Right atrium auricular region (tissue), 2 donors: Measurements from ENCODE around the gene FAM174A. TPM values are rescaled to one million over a fixed set of nuclear protein-coding genes. Genes with fewer than 3 reads are reported as not detected.

Experiments
- DNase-seq: peaks from one replicate; pipeline ENCODE4 v3.0.0-alpha.2; 2019; ENCODE audit warnings: low spot score
- H3K27ac ChIP-seq, 2 donors: fragments of 200-600 bp; sonication (generic); 1 replicate in 1 of 2; 2 replicates in 1 of 2; pipeline ENCODE4 v1.5.1; 2016 to 2019
- H3K27me3 ChIP-seq, 2 donors: fragments of 200-600 bp; sonication (generic); one replicate each; pipeline versions ENCODE4 v1.5.1 to v1.6.0; 2017 to 2019
- H3K36me3 ChIP-seq: fragments of 200-600 bp; sonication (generic); one replicate; pipeline ENCODE4 v1.5.1; 2016
- H3K4me1 ChIP-seq, 2 donors: fragments of 200-600 bp; sonication (generic); one replicate each; pipeline versions ENCODE4 v1.5.1 to v1.6.0; 2017 to 2019
- H3K4me3 ChIP-seq, 2 donors: fragments of 200-600 bp; sonication (generic); 1 replicate in 1 of 2; 2 replicates in 1 of 2; pipeline ENCODE4 v1.5.1; 2017 to 2019; ENCODE audit warnings: mild to moderate bottlenecking in 1 of 2, moderate library complexity in 1 of 2
- H3K9me3 ChIP-seq, 2 donors: fragments of 200-600 bp; sonication (generic); one replicate each; pipeline ENCODE4 v1.5.1; 2019
- total RNA-seq, 2 donors: library from RNA; depleted of rRNA; stranded (reverse); fragments of >200 nt; gene quantifications; one replicate each; pipeline ENCODE4 v1.1.0, GENCODE V29; 2016
- TF ChIP-seq, protein P1 (sequence below), 2 donors: fragments of 200-600 bp; sonication (generic); IDR thresholded peaks; one replicate each; pipeline ENCODE4 v1.5.1; 2019; ENCODE audit warnings: antibody characterized with exemption in 2 of 2

FAM174A gene
- 10 to 100 TPM; 23.1 to 28.6 TPM for total RNA-seq

DNA sequence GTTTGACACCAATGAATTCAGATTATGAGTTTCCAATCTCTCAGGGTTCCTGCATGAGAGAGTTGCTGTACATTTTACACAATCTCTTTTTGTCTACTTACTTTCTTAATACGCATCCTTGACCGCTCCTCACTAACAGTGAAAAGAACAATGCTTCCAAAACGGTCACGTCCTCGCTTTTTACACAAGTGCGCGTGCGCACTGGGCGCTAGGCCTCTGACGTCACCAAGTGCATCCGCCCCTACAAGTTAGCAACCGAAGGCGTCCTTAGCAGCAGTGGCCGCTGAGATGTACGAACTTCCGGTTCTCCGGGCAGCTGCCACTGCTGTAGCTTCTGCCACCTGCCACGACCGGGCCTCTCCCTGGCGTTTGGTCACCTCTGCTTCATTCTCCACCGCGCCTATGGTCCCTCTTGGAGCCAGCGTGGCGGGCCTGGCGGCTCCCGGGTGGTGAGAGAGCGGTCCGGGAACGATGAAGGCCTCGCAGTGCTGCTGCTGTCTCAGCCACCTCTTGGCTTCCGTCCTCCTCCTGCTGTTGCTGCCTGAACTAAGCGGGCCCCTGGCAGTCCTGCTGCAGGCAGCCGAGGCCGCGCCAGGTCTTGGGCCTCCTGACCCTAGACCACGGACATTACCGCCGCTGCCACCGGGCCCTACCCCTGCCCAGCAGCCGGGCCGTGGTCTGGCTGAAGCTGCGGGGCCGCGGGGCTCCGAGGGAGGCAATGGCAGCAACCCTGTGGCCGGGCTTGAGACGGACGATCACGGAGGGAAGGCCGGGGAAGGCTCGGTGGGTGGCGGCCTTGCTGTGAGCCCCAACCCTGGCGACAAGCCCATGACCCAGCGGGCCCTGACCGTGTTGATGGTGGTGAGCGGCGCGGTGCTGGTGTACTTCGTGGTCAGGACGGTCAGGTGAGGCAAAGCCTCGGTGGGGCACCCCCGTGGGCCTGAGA, at the start of gene FAM174A:
Gene FAM174A (plus strand): TSS at position 315 of the 946 bp plus-strand sequence. CDS start 157 bp downstream, at position 472.
- peak within 1 kb of the TSS; percentile 85 to 87 for H3K27ac ChIP-seq
- H3K9me3 ChIP-seq = peaks cover 6 to 11% of the 10 kb centered on the region in 2 donors
- H3K27me3 ChIP-seq = no peaks in the 10 kb centered on the region
- H3K36me3 ChIP-seq = no peaks in the 10 kb centered on the region
- DNase-seq = peak; percentile 98
- peak within 1 kb of the TSS; percentile 63 to 77 for H3K4me3 ChIP-seq
- TF ChIP-seq, protein P1, sequence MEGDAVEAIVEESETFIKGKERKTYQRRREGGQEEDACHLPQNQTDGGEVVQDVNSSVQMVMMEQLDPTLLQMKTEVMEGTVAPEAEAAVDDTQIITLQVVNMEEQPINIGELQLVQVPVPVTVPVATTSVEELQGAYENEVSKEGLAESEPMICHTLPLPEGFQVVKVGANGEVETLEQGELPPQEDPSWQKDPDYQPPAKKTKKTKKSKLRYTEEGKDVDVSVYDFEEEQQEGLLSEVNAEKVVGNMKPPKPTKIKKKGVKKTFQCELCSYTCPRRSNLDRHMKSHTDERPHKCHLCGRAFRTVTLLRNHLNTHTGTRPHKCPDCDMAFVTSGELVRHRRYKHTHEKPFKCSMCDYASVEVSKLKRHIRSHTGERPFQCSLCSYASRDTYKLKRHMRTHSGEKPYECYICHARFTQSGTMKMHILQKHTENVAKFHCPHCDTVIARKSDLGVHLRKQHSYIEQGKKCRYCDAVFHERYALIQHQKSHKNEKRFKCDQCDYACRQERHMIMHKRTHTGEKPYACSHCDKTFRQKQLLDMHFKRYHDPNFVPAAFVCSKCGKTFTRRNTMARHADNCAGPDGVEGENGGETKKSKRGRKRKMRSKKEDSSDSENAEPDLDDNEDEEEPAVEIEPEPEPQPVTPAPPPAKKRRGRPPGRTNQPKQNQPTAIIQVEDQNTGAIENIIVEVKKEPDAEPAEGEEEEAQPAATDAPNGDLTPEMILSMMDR (IDR thresholded peaks at IDR 0.05) = no peak
- H3K4me1 ChIP-seq = peaks cover 0 to 31% of the 10 kb centered on the region in 2 donors

GRCh38 chr5:100493996-100494395, 41.2 kb upstream of the FAM174A start:
- no peaks in the 10 kb centered on the region for H3K27me3 ChIP-seq
- no peak overlapping the region for H3K27ac ChIP-seq
- DNase-seq = no peak
- TF ChIP-seq, protein P1 (IDR thresholded peaks at IDR 0.05) = no peak
- H3K4me1 ChIP-seq = no peaks in the 10 kb centered on the region
- H3K4me3 ChIP-seq = no peak overlapping the region
- no peaks in the 10 kb centered on the region for H3K9me3 ChIP-seq
- H3K36me3 ChIP-seq = no peaks in the 10 kb centered on the region

GRCh38 chr5:100496296-100496695, 38.9 kb upstream of the FAM174A start:
- H3K36me3 ChIP-seq = no peaks in the 10 kb centered on the region
- no peaks in the 10 kb centered on the region for H3K9me3 ChIP-seq
- H3K27ac ChIP-seq = no peak overlapping the region
- no peak overlapping the region for H3K4me3 ChIP-seq
- TF ChIP-seq, protein P1 (IDR thresholded peaks at IDR 0.05) = no peak
- H3K27me3 ChIP-seq = no peaks in the 10 kb centered on the region
- no peaks in the 10 kb centered on the region for H3K4me1 ChIP-seq
- DNase-seq = no peak

DNA sequence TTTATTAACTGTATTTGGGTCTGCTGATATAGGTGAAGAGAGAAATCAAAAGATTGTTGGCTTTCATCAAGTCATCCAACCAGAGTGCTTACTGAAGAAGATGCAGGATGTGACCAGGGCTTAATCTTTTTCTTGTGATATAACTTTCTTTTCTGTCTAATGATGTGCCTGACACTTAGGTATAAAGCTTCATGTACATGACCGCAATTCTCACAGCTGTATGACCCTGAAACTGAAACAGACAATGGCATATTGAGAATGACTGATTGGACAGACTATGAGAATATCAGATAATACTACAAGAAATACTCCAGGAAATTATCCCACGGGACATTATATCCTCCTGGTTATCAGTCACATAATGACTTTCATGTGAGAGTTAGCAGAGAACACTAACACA, 32.5 kb upstream of the FAM174A start:
- H3K27me3 ChIP-seq = no peaks in the 10 kb centered on the region
- DNase-seq = no peak
- H3K27ac ChIP-seq = no peak overlapping the region
- peaks cover 0 to 4% of the 10 kb centered on the region in 2 donors for H3K9me3 ChIP-seq
- H3K4me3 ChIP-seq = no peak overlapping the region
- no peaks in the 10 kb centered on the region for H3K4me1 ChIP-seq
- H3K36me3 ChIP-seq = no peaks in the 10 kb centered on the region
- TF ChIP-seq, protein P1 (IDR thresholded peaks at IDR 0.05) = no peak

GRCh38 chr5:100505984-100506670, 29.0 kb upstream of the FAM174A start:
- H3K9me3 ChIP-seq = peaks cover 0 to 4% of the 10 kb centered on the region in 2 donors
- DNase-seq = no peak
- no peak overlapping the region for H3K4me3 ChIP-seq
- H3K27ac ChIP-seq = no peak overlapping the region
- no peaks in the 10 kb centered on the region for H3K4me1 ChIP-seq
- H3K27me3 ChIP-seq = no peaks in the 10 kb centered on the region
- TF ChIP-seq, protein P1 (IDR thresholded peaks at IDR 0.05) = no peak
- H3K36me3 ChIP-seq = no peaks in the 10 kb centered on the region
